HEK293 (cell line): Measurements from ENCODE around the gene CAB39L.

Experiments
- CTCF ChIP-seq: fragments of 450-650 bp; formaldehyde crosslinking; IDR thresholded peaks from 2 replicates; pipeline ENCODE4 v1.5.1; 2016; ENCODE audit warnings: missing biosample characterization, missing genetic modification characterization
- ZNF324 ChIP-seq: fragments of 450-650 bp; formaldehyde crosslinking; IDR thresholded peaks from 2 replicates; pipeline ENCODE4 v1.5.1; 2016; ENCODE audit warnings: missing biosample characterization, missing genetic modification characterization

DNA sequence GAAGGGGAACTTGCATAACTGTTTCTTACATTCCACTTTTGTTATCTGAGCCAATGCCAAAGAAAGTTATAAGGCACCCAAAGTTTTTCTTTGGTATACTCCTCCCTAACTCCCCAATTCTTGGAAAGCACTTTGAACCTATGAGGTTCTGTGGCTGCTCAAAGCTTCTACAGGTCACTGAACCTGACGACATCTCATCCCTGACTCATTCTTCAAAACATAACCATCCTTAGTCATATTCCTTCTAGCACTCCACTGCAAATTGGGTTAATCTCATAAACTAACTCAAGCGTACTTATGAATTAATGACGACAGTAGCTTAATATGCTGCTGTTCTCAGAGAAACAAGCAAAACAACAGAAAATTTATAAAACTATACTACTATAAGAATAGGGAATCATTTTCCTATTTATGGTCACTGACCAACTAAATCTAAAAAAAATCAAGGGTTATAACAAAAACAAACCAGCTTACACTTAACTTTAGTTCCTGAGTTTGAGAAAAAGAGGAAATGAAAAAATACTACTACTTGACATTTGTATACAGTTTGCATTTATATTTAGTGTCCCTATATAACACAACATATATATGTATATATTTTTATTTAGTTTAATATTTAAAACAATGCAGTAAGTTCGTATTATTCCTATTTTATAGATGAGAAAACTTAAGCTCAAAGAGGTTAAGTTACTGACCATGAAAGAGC lies 69.1 kb downstream of the CAB39L start:
- TF ChIP-seq CTCF (no peak), ZNF324 (tag by site-specific recombination) (no peak)
